HG03342 (cell line): ENCODE results near the gene ZNF319.

Experiments
- ATAC-seq: cut with Tn5 transposase; IDR thresholded peaks from one replicate; pipeline ENCODE4 v1.9.1; 2021; ENCODE audit warnings: mild to moderate bottlenecking, moderate library complexity; ENCODE audit not compliant: unreplicated experiment

Gene ZNF319

GRCh38 chr16:58037365-58038057 is 37.0 kb upstream of the ZNF319 start:
- no peak for ATAC-seq

GRCh38 chr16:58036943-58037342 is 36.5 kb upstream of the ZNF319 start:
- no peak for ATAC-seq

- no peak for ATAC-seq
Measured at GRCh38 chr16:58035356-58036170, 35.1 kb upstream of the ZNF319 start.

GRCh38 chr16:58034774-58035173 is 34.3 kb upstream of the ZNF319 start:
- ATAC-seq = no peak

GRCh38 chr16:58034128-58034685 is 33.7 kb upstream of the ZNF319 start:
- no peak for ATAC-seq

- ATAC-seq = no peak
Measured at GRCh38 chr16:58032710-58033293, 32.3 kb upstream of the ZNF319 start.

- ATAC-seq = no peak
Measured at GRCh38 chr16:58031016-58031800, 30.7 kb upstream of the ZNF319 start.

GRCh38 chr16:58030136-58030840 is 29.8 kb upstream of the ZNF319 start:
- no peak for ATAC-seq

GRCh38 chr16:58029410-58029809 is 28.9 kb upstream of the ZNF319 start:
- ATAC-seq = no peak

- ATAC-seq = no peak
Measured at GRCh38 chr16:58028541-58029070, 28.1 kb upstream of the ZNF319 start.

GRCh38 chr16:58027916-58028455 is 27.5 kb upstream of the ZNF319 start:
- ATAC-seq = no peak

- no peak for ATAC-seq
Measured at GRCh38 chr16:58027161-58027915, 26.9 kb upstream of the ZNF319 start.

GRCh38 chr16:58026705-58027160 is 26.3 kb upstream of the ZNF319 start:
- no peak for ATAC-seq

- peak; percentile 12 for ATAC-seq
Measured at GRCh38 chr16:58026139-58026704, 25.8 kb upstream of the ZNF319 start.

GRCh38 chr16:58025351-58026138 is 25.1 kb upstream of the ZNF319 start, which contains the start of gene MMP15:
Gene MMP15 (plus strand): TSS chr16:58025754. CDS start chr16:58026351, 597 bp downstream.
- ATAC-seq = peak; percentile 60

GRCh38 chr16:58024486-58025350 is 24.2 kb upstream of the ZNF319 start:
- no peak for ATAC-seq
